ENCODE results near the gene UBP1. TPM values are rescaled to one million over a fixed set of nuclear protein-coding genes. Genes with fewer than 3 reads are reported as not detected.
A peak's percentile ranks its signal among the peaks of the same experiment; 100 is the strongest.

Gene UBP1
- total and polyA plus RNA-seq, 8 donors = 21.0 to 150 (median 67.3) TPM

DNA sequence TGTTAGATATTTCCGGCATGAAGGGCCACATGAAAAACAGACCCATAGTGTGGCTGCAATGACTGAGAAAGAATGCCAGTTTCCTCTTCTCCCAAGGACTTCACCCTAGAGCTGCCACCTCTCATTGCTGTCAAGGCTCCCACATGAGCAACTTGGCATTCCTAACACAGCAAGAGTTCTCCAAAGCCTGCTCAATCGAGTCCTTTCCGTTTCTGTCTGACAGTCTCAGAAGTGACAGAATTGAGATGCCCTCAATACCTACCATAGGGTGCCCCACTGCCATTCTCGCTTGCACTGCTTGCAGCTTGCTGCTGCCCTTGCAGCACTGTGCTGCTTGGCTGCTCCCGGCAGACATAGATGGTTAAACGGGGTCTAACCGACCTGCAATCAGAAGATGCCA is 44.3 kb downstream of the UBP1 start:
- Histone ChIP-seq H3K9me3 (no peaks in the 10 kb centered on the region), H3K27ac (no peak overlapping the region), H3K36me3 (peaks cover 58 to 100% (median 100%) of the 10 kb centered on the region in 4 donors), H3K27me3 (no peaks in the 10 kb centered on the region), H3K4me3 (no peak overlapping the region), H3K4me1 (no peaks in the 10 kb centered on the region)
- no peak for DNase-seq
- intact Hi-C loops (cut with DNase I; ENCODE audit: low total_unique reads) = no loop called here
- TF ChIP-seq EP300 (IDR thresholded peaks at IDR 0.05) = no peak
- TF ChIP-seq, protein P1, sequence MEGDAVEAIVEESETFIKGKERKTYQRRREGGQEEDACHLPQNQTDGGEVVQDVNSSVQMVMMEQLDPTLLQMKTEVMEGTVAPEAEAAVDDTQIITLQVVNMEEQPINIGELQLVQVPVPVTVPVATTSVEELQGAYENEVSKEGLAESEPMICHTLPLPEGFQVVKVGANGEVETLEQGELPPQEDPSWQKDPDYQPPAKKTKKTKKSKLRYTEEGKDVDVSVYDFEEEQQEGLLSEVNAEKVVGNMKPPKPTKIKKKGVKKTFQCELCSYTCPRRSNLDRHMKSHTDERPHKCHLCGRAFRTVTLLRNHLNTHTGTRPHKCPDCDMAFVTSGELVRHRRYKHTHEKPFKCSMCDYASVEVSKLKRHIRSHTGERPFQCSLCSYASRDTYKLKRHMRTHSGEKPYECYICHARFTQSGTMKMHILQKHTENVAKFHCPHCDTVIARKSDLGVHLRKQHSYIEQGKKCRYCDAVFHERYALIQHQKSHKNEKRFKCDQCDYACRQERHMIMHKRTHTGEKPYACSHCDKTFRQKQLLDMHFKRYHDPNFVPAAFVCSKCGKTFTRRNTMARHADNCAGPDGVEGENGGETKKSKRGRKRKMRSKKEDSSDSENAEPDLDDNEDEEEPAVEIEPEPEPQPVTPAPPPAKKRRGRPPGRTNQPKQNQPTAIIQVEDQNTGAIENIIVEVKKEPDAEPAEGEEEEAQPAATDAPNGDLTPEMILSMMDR (IDR thresholded peaks at IDR 0.05) = no peak
- no peak for TF ChIP-seq POLR2AphosphoS5 (IDR thresholded peaks at IDR 0.05)
- TF ChIP-seq POLR2A (IDR thresholded peaks at IDR 0.05) = no peak
- 88 to 91% (median 89%) methylated on average over 7 of the region's 7 CpGs for WGBS, 5 donors

DNA sequence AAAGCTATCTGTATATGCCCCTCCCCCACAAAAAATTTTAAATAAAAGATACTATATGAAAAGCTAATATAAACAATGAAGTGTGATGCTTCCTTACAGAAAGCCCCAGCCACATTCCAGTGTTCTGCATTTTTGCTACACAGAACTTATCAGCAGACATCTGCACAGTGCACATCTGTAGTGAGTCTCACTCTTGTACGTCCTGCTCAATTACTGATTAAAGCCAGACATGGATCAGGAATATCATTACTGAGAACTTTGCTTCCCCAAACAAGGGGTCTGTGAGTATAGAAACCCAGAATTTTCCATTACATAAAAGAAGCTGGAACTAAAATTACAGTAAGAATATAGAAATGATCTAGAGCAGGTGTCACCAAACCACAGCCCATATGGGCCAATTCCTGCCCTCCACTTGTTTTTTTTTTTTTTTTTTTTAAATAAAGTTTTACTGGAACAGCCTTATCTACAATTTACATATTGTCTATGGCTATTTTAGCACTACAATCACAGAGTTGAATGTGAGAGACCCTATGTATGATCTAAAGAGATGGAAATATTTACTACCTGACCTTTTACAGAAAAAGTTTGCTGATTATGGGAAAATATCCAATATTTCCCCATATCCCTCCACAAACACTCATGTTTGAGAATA is 45.7 kb downstream of the UBP1 start:
- intact Hi-C loops (cut with DNase I; ENCODE audit: low total_unique reads) = no loop called here
- TF ChIP-seq POLR2AphosphoS5 (IDR thresholded peaks at IDR 0.05) (no peak), EP300 (IDR thresholded peaks at IDR 0.05) (no peak), POLR2A (IDR thresholded peaks at IDR 0.05) (no peak)
- TF ChIP-seq, protein P1 (IDR thresholded peaks at IDR 0.05) = no peak
- Histone ChIP-seq H3K36me3 (peaks cover 53 to 100% (median 100%) of the 10 kb centered on the region in 4 donors), H3K9me3 (no peaks in the 10 kb centered on the region), H3K27ac (no peak overlapping the region), H3K4me1 (no peaks in the 10 kb centered on the region), H3K4me3 (no peak overlapping the region), H3K27me3 (no peaks in the 10 kb centered on the region)
- WGBS, 5 donors = 82 to 95% (median 90%) methylated on average over 1 of the region's 1 CpG
- no peak for DNase-seq

DNA sequence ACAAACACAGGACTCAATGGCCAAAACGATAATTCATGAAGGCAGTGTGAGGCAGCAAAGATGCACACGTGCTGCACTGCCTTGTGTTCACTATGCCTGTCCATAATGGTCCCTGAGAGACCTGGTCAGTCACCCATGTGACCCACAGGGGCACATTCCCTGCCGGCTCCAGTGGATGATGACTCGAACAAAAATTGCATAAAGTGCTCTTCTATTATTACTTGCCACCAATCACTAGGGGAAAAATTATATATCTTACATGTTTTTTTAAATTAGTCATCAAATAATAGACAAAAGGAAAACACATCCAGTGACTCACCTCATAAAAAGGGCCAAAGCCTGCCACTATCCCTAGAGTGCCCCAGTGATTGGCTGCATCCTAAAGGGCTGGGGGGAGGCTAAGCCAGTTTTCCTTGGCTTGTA is 47.5 kb downstream of the UBP1 start:
- intact Hi-C loops (cut with DNase I; ENCODE audit: low total_unique reads) = no loop called here
- Histone ChIP-seq H3K4me1 (no peaks in the 10 kb centered on the region), H3K36me3 (peaks cover 38 to 100% (median 100%) of the 10 kb centered on the region in 4 donors), H3K27ac (no peak overlapping the region), H3K4me3 (no peak overlapping the region), H3K9me3 (no peaks in the 10 kb centered on the region), H3K27me3 (no peaks in the 10 kb centered on the region)
- no peak for DNase-seq
- 69 to 88% (median 74%) methylated on average over 4 of the region's 4 CpGs for WGBS, 5 donors
- no peak for TF ChIP-seq EP300 (IDR thresholded peaks at IDR 0.05)
- TF ChIP-seq POLR2AphosphoS5 (IDR thresholded peaks at IDR 0.05) = no peak
- TF ChIP-seq, protein P1 (IDR thresholded peaks at IDR 0.05) = no peak
- TF ChIP-seq POLR2A (IDR thresholded peaks at IDR 0.05) = no peak

DNA sequence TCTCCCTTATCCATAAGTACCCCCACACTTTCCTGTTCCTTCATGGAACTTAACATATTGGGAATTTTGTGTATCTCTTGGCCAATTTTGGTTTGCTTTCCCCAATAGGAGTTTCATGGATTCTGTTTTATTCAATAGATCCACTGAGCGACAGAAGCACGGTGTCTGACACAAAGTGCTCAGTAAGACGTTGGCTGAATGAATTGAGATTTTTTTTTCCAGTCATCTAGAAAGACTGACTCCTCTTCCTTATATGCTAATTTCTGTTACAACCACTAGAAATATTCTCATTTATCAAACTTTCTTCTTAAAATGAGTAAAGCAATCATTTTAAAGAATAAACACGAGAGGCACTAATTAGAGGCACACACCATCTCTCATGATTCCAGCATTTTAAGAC is 48.1 kb downstream of the UBP1 start:
- intact Hi-C loops (cut with DNase I; ENCODE audit: low total_unique reads) = no loop called here
- Histone ChIP-seq H3K4me1 (no peaks in the 10 kb centered on the region), H3K36me3 (peaks cover 33 to 100% (median 100%) of the 10 kb centered on the region in 4 donors), H3K27me3 (no peaks in the 10 kb centered on the region), H3K4me3 (no peak overlapping the region), H3K9me3 (no peaks in the 10 kb centered on the region), H3K27ac (peak overlapping the region in 1 of 5 donors; percentile 35)
- no peak for DNase-seq
- TF ChIP-seq, protein P1 (IDR thresholded peaks at IDR 0.05) = no peak
- TF ChIP-seq POLR2AphosphoS5 (IDR thresholded peaks at IDR 0.05) = no peak
- no peak for TF ChIP-seq EP300 (IDR thresholded peaks at IDR 0.05)
- no peak for TF ChIP-seq POLR2A (IDR thresholded peaks at IDR 0.05)
- WGBS, 5 donors = 90 to 96% (median 92%) methylated on average over 4 of the region's 4 CpGs
